Measurements from ENCODE around the gene GPR173. TPM values are rescaled to one million over a fixed set of nuclear protein-coding genes. Genes with fewer than 3 reads are reported as not detected.

The GPR173 gene
- total RNA-seq, 6 experiments from 2014 or later, result 0.13 to 0.51 (median 0.23) TPM; not detected in 3

DNA sequence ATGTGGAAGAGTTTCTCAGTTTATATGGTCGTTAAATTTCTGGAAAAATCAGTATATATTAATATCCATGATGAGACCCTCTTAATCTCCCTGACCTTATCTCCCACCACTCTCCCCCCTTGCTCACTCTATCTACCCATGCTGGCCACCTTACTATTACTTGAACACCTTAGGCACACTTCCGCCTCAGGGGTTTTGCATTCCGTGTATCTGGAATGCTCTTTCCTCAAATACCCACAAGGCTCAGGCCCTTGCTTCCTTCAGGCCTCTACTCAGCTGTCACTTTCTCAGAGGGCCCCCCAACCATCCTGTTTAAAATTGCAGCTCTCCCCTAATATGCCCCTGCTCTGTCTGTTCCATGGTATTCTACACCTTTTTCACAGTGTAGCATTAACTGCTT, 47.2 kb downstream of the GPR173 start:
- no peak for ATAC-seq
- no peak for DNase-seq
- intact Hi-C loops (cut with DNase I), result no loop called here
- Histone ChIP-seq H3K27ac (no peak overlapping the region), H3K36me3 (no peaks in the 10 kb centered on the region), H3K4me1 (no peaks in the 10 kb centered on the region), H3K9me3 (no peaks in the 10 kb centered on the region), H3K27me3 (no peaks in the 10 kb centered on the region), H3K4me3 (no peak overlapping the region)
- WGBS (ENCODE audit: insufficient coverage, low coverage, low lambda C conversion rate, missing lambda C conversion rate), result 92% methylated on average over 2 of the region's 3 CpGs
- TF ChIP-seq, protein P1, sequence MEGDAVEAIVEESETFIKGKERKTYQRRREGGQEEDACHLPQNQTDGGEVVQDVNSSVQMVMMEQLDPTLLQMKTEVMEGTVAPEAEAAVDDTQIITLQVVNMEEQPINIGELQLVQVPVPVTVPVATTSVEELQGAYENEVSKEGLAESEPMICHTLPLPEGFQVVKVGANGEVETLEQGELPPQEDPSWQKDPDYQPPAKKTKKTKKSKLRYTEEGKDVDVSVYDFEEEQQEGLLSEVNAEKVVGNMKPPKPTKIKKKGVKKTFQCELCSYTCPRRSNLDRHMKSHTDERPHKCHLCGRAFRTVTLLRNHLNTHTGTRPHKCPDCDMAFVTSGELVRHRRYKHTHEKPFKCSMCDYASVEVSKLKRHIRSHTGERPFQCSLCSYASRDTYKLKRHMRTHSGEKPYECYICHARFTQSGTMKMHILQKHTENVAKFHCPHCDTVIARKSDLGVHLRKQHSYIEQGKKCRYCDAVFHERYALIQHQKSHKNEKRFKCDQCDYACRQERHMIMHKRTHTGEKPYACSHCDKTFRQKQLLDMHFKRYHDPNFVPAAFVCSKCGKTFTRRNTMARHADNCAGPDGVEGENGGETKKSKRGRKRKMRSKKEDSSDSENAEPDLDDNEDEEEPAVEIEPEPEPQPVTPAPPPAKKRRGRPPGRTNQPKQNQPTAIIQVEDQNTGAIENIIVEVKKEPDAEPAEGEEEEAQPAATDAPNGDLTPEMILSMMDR (IDR thresholded peaks at IDR 0.05), result no peak
- TF ChIP-seq POLR2A (IDR thresholded peaks at IDR 0.05), result no peak

DNA sequence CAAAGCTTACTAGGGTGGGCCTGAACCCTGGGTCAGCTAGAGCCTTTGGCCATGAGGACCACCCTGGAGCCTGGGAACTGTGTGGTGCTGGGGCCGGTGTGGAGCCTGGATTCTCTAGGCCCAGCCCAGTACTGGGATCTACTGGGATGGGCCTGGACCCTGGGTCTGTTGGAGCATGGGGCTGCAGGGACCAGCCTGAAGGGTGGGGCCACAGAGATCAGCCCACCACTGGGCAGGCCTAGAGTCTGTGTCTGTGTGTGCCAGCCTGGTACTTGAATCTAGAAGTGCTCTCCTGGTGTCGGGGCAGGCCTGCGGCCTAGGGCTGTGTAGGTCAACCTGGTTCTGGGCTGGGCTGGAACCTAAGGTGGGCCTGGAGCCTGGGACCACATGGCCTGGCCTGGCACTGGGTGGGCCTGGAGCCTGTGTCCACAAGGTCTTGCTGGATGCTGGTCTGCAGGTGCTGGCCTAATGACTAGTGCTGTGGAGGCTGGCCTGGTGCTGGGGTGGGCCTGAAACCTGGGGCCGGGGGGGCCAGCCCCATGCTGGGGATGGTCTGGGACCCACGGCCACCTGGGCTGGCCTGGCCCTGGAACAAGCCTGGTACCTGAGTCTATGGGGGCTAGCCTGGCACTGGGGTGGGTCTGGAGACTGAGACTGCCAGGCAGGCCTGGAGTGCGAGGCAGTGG, 66.4 kb downstream of the GPR173 start:
- Histone ChIP-seq H3K36me3 (no peaks in the 10 kb centered on the region), H3K27ac (no peak overlapping the region), H3K4me3 (no peak overlapping the region), H3K27me3 (peaks cover 0 to under 1% of the 10 kb centered on the region in 2 donors), H3K9me3 (no peaks in the 10 kb centered on the region), H3K4me1 (no peaks in the 10 kb centered on the region)
- WGBS (ENCODE audit: insufficient coverage, low coverage, low lambda C conversion rate, missing lambda C conversion rate), result no CpG with 5 or more reads among the region's 6 CpGs
- DNase-seq (no peak), ATAC-seq (peak in 1 of 4 donors; percentile 47)
- TF ChIP-seq POLR2A (IDR thresholded peaks at IDR 0.05), result no peak
- TF ChIP-seq, protein P1 (IDR thresholded peaks at IDR 0.05), result no peak
- intact Hi-C loops (cut with DNase I), result no loop called here

DNA sequence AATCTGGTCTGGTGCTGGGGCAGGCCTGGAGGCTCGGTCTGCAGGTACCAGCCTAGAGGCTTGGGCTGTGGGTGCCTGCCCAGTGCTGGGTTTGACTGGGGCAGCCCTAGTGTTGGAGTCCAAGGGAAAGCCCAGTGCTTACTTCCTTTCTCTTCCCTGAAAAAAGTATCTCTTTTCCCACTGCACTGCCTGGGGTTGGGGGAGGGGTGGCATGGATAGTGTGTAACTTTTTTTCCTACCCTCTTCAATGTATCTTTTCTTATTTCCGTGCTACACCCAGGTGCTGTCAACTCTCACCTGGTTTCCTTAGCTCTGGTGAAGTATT, 66.9 kb downstream of the GPR173 start:
- Histone ChIP-seq H3K27me3 (peaks cover 0 to 5% of the 10 kb centered on the region in 2 donors), H3K36me3 (no peaks in the 10 kb centered on the region), H3K4me1 (no peaks in the 10 kb centered on the region), H3K27ac (no peak overlapping the region), H3K9me3 (no peaks in the 10 kb centered on the region), H3K4me3 (no peak overlapping the region)
- TF ChIP-seq POLR2A (IDR thresholded peaks at IDR 0.05), result no peak
- TF ChIP-seq, protein P1 (IDR thresholded peaks at IDR 0.05), result no peak
- intact Hi-C loops (cut with DNase I), result no loop called here
- DNase-seq (no peak), ATAC-seq (no peak)
- 60% methylated on average over 1 of the region's 2 CpGs for WGBS (ENCODE audit: insufficient coverage, low coverage, low lambda C conversion rate, missing lambda C conversion rate)

DNA sequence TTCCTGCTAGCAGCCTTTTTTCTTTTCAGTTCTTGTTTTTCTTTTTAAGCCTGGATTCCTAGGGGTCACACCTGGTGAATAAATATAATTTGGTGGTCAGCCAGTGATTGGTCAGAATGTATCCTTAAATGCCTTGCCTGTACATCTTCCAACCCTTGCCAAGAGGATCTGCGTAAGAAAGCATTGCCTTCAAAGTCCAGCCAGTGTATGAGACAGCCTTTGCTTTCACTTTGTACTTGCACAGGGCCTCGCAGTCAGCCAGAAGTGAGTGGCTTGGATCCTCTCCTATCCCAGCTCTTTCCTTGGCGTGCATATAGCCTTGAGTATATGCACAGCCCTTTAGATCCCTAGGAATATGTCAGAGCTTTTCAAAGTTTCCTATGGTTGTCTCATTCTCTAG, 67.5 kb downstream of the GPR173 start:
- Histone ChIP-seq H3K27me3 (peaks cover 0 to 5% of the 10 kb centered on the region in 2 donors), H3K4me1 (no peaks in the 10 kb centered on the region), H3K36me3 (no peaks in the 10 kb centered on the region), H3K9me3 (no peaks in the 10 kb centered on the region), H3K4me3 (no peak overlapping the region), H3K27ac (no peak overlapping the region)
- ATAC-seq, result peak; percentile 37 to 58 (median 54)
- intact Hi-C loops (cut with DNase I), result no loop called here
- WGBS (ENCODE audit: insufficient coverage, low coverage, low lambda C conversion rate, missing lambda C conversion rate), result 30% methylated on average over 3 of the region's 3 CpGs
- DNase-seq, result no peak
- TF ChIP-seq POLR2A (IDR thresholded peaks at IDR 0.05), result no peak

DNA sequence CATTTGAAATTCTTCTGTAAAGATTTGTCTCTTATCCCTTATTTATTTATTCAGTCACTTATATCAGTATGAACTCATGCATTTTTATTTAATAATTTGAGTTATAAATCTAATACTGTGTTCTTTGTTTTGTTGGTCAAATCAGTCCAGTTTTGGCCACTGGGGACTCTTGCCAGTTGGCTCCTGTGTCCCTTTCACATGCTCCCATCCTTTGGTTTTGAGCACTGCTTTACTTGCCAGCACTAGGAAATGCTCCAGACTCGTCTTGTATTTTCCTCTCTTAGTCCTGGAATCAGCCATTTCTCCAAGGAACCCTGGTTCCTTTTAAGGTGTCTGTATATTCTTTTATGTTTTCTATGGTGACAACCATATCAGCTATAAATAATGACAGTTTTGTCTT, 73.4 kb downstream of the GPR173 start:
- Histone ChIP-seq H3K4me3 (no peak overlapping the region), H3K9me3 (no peaks in the 10 kb centered on the region), H3K27me3 (peaks cover 0 to 5% of the 10 kb centered on the region in 2 donors), H3K4me1 (no peaks in the 10 kb centered on the region), H3K36me3 (no peaks in the 10 kb centered on the region), H3K27ac (no peak overlapping the region)
- WGBS (ENCODE audit: insufficient coverage, low coverage, low lambda C conversion rate, missing lambda C conversion rate), result 33% methylated on average over 1 of the region's 1 CpG
- intact Hi-C loops (cut with DNase I), result no loop called here
- peak in 1 of 4 donors; percentile 32 for ATAC-seq
- no peak for TF ChIP-seq POLR2A (IDR thresholded peaks at IDR 0.05)
- TF ChIP-seq, protein P1 (IDR thresholded peaks at IDR 0.05), result no peak
- DNase-seq, result no peak
